HUES48 (cell line): Measurements from ENCODE around the gene ANKMY2.

Experiments
- H3K27ac ChIP-seq: one replicate; pipeline ENCODE4 v1.7.0; 2013; ENCODE audit warnings: low read depth, low read length, inconsistent platforms
- H3K27me3 ChIP-seq: 2 replicates; pipeline ENCODE4 v1.6.1; 2013; ENCODE audit warnings: mild to moderate bottlenecking, low read length; ENCODE audit not compliant: control insufficient read depth, insufficient read depth
- H3K36me3 ChIP-seq: 2 replicates; pipeline ENCODE4 v1.6.1; 2013; ENCODE audit warnings: low read length; ENCODE audit not compliant: control insufficient read depth, insufficient read depth
- H3K4me1 ChIP-seq: 2 replicates; pipeline ENCODE4 v1.6.1; 2013; ENCODE audit warnings: mild to moderate bottlenecking, low read length; ENCODE audit not compliant: control insufficient read depth, insufficient read depth
- H3K4me3 ChIP-seq: 2 replicates; pipeline ENCODE4 v1.5.1; 2013; ENCODE audit warnings: mild to moderate bottlenecking, low read depth, low read length
- H3K9ac ChIP-seq: 2 replicates; pipeline ENCODE4 v1.6.1; 2013; ENCODE audit warnings: mild to moderate bottlenecking, low read depth, low read length, moderate library complexity
- H3K9me3 ChIP-seq: 2 replicates; pipeline ENCODE4 v1.6.1; 2013; ENCODE audit warnings: low read length; ENCODE audit not compliant: control insufficient read depth, insufficient read depth

The ANKMY2 gene

GRCh38 chr7:16644636-16645592 is 640 bp downstream of the ANKMY2 start:
- Histone ChIP-seq H3K9ac (peak overlapping the region; percentile 55), H3K4me1 (peaks cover 29% of the 10 kb centered on the region), H3K9me3 (no peaks in the 10 kb centered on the region), H3K27me3 (peaks cover 8% of the 10 kb centered on the region), H3K36me3 (no peaks in the 10 kb centered on the region), H3K27ac (peak overlapping the region; percentile 80), H3K4me3 (peak overlapping the region; percentile 98)

DNA sequence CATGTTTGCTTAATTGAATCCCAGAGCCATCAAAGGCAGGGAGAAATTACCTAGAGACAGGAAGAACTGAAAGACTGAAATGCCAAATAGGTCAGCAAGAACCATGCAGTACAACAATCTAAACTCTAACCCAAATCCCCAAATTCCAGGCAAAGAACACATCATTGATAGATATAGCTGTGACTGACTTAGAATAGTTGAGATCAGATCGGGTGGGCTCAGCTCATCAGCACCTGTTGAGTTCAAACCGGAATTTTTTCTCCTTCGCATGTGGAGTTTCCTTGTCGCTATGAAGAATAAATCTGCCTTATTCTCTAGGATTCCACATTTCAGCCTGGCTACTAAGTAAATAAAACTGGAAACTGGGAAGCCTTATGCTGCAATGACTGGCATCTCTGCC is 1.4 kb downstream of the ANKMY2 start:
- Histone ChIP-seq H3K9me3 (no peaks in the 10 kb centered on the region), H3K27ac (no peak overlapping the region), H3K9ac (0 out of 2 replicates have a peak overlapping the region, but pooled peaks have one; percentile 55), H3K4me3 (peak overlapping the region; percentile 98), H3K4me1 (peaks cover 29% of the 10 kb centered on the region), H3K36me3 (no peaks in the 10 kb centered on the region), H3K27me3 (peaks cover 8% of the 10 kb centered on the region)

GRCh38 chr7:16638282-16639280 is 7.0 kb downstream of the ANKMY2 start:
- peaks cover 22% of the 10 kb centered on the region for H3K4me1 ChIP-seq
- no peaks in the 10 kb centered on the region for H3K9me3 ChIP-seq
- no peaks in the 10 kb centered on the region for H3K36me3 ChIP-seq
- peak overlapping the region; percentile 67 for H3K27ac ChIP-seq
- H3K9ac ChIP-seq: no peak overlapping the region
- no peaks in the 10 kb centered on the region for H3K27me3 ChIP-seq
- no peak overlapping the region for H3K4me3 ChIP-seq

- Histone ChIP-seq H3K36me3 (no peaks in the 10 kb centered on the region), H3K9ac (no peak overlapping the region), H3K27me3 (no peaks in the 10 kb centered on the region), H3K4me1 (peaks cover 22% of the 10 kb centered on the region), H3K4me3 (no peak overlapping the region), H3K9me3 (no peaks in the 10 kb centered on the region), H3K27ac (peak overlapping the region; percentile 20)
These were observed 8.2 kb downstream of the ANKMY2 start for GRCh38 chr7:16637379-16637778.

DNA sequence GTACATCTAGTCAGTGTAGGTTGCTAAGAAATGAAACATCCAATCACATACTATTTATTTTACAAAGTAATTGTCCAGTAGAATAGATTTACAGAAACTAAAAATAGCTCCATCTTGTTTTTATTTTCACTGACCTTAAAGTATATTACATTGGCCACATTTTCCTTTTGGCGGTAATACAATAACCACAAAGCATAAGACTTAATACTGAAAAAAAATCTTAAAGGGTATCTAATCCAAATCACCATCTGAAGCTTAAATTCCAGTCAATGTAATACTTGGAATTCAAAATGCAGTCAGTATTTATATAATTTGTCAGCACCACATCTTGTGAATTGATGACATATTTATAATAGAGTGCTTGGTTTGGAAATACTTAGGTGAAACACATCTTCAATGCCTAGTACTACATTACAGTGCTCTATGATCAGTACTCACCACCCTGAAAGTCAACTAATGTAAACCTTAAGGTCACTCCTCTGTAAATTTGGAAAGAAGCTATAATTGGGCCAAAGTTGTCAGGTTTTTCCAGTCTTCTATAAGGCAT is 8.9 kb downstream of the ANKMY2 start:
- Histone ChIP-seq H3K4me3 (no peak overlapping the region), H3K27me3 (no peaks in the 10 kb centered on the region), H3K27ac (peak overlapping the region; percentile 20), H3K36me3 (no peaks in the 10 kb centered on the region), H3K9ac (no peak overlapping the region), H3K4me1 (peaks cover 22% of the 10 kb centered on the region), H3K9me3 (no peaks in the 10 kb centered on the region)

- Histone ChIP-seq H3K4me1 (peaks cover 31% of the 10 kb centered on the region), H3K27me3 (no peaks in the 10 kb centered on the region), H3K9ac (no peak overlapping the region), H3K9me3 (no peaks in the 10 kb centered on the region), H3K36me3 (no peaks in the 10 kb centered on the region), H3K4me3 (no peak overlapping the region), H3K27ac (no peak overlapping the region)
These were observed 11.2 kb downstream of the ANKMY2 start for GRCh38 chr7:16634271-16634738.

DNA sequence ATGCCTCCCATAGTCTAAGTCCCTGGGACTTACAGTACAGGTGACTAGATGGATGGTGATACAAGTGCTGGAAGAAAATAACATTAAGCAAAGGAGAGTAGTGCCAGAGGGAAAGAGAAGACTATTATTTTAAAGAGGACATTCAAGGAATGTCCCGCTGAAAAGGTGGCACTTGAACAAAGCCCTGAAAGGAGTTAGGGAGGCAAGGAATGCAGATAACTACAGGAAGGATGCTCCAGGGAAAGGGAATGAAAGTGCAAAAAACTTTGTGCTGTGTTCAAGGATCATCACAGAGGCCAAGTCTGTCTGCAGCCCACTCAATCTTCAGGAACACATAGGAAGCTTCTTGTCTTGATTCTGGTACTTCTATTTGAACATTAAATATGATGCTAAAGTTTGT is 14.9 kb downstream of the ANKMY2 start:
- H3K4me3 ChIP-seq: no peak overlapping the region
- no peaks in the 10 kb centered on the region for H3K36me3 ChIP-seq
- peaks cover 9% of the 10 kb centered on the region; the same call in 1 of the 2 replicates for H3K4me1 ChIP-seq
- H3K27ac ChIP-seq: no peak overlapping the region
- H3K9ac ChIP-seq: no peak overlapping the region
- H3K9me3 ChIP-seq: no peaks in the 10 kb centered on the region
- no peaks in the 10 kb centered on the region for H3K27me3 ChIP-seq

DNA sequence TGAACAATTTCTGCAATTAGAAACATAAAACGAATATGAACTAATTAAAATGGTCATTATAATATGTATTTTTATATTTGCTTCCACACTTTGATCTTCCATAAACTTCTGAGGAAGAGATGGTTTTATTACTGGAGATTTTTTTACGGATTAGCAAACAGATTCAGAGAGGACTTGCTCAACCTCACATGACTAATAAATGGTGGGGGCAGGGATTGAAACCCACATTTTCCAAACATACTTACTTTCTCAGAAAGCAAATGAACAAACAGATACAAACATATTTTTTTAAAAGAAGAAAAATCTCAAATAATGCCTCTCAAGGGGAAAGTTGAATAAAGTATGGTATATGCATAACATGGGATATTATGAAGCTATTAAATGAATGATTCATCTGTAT is 18.3 kb downstream of the ANKMY2 start:
- H3K36me3 ChIP-seq: peaks cover 12% of the 10 kb centered on the region; the same call in 1 of the 2 replicates
- H3K4me1 ChIP-seq: peaks cover 9% of the 10 kb centered on the region; the same call in 1 of the 2 replicates
- H3K27ac ChIP-seq: no peak overlapping the region
- H3K9me3 ChIP-seq: no peaks in the 10 kb centered on the region
- no peaks in the 10 kb centered on the region for H3K27me3 ChIP-seq
- no peak overlapping the region for H3K9ac ChIP-seq
- H3K4me3 ChIP-seq: no peak overlapping the region

DNA sequence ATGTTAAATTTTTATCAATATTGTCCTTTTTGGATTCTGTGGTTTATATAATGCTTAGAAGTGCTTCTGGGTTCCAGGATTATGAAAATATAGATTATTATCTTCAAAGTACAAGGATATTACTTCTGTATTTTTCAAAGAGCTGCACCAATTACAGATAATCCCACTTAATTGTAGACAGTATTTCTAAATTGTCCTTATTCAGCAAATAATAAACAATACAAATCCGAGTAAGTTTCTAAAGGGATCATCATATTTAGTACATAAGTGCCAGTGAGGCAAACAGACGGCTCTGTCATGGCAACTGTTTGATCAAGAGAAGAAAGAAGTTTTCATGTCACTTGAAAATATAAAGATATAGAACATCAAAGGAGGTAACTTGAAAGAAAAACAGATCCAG is 19.2 kb downstream of the ANKMY2 start:
- Histone ChIP-seq H3K9ac (no peak overlapping the region), H3K9me3 (no peaks in the 10 kb centered on the region), H3K27ac (no peak overlapping the region), H3K27me3 (no peaks in the 10 kb centered on the region), H3K4me1 (peaks cover 9% of the 10 kb centered on the region; the same call in 1 of the 2 replicates), H3K4me3 (no peak overlapping the region), H3K36me3 (peaks cover 15% of the 10 kb centered on the region; the same call in 1 of the 2 replicates)

GRCh38 chr7:16619979-16620408 is 25.6 kb downstream of the ANKMY2 start:
- Histone ChIP-seq H3K9me3 (no peaks in the 10 kb centered on the region), H3K27me3 (no peaks in the 10 kb centered on the region), H3K27ac (no peak overlapping the region), H3K4me3 (no peak overlapping the region), H3K36me3 (peaks cover 22% of the 10 kb centered on the region; the same call in 1 of the 2 replicates), H3K4me1 (peaks cover 4% of the 10 kb centered on the region; the same call in 1 of the 2 replicates), H3K9ac (no peak overlapping the region)
